Urinary bladder (tissue), 4 donors: ENCODE measurements around the gene RSRP1. TPM values are rescaled to one million over a fixed set of nuclear protein-coding genes. Genes with fewer than 3 reads are reported as not detected.
A peak's percentile ranks its signal among the peaks of the same experiment; 100 is the strongest.
"Not testable (repeated sequence)": the region's sequence is repeated elsewhere in the genome, so short reads cannot be mapped to it uniquely, and the experiment has no call there.

ENCODE experiments used
- DNase-seq: peaks from one replicate; pipeline ENCODE4 v3.0.0-alpha.2; 2015; ENCODE audit errors: extremely low spot score
- H3K27ac ChIP-seq: one replicate; pipeline ENCODE4 v1.5.1; 2013; ENCODE audit warnings: low read depth, mild to moderate bottlenecking, moderate library complexity
- H3K36me3 ChIP-seq: one replicate; pipeline ENCODE4 v1.6.1; 2013; ENCODE audit warnings: mild to moderate bottlenecking, moderate library complexity; ENCODE audit not compliant: insufficient read depth
- H3K4me1 ChIP-seq: one replicate; pipeline ENCODE4 v1.6.1; 2013; ENCODE audit warnings: mild to moderate bottlenecking, moderate library complexity; ENCODE audit not compliant: insufficient read depth
- H3K4me3 ChIP-seq: one replicate; pipeline ENCODE4 v1.5.1; 2013; ENCODE audit warnings: low read depth, low read length
- WGBS: extraction: QIAGEN DNeasy Blood & Tissue Kit; methylation state at CpG from one replicate; pipeline ENCODE4 v1.1.7; 2013; 5-methylcytosine and 5-hydroxymethylcytosine counted together
- polyA plus RNA-seq: library from polyadenylated mRNA; stranded (reverse); fragments of 200-250 nt; gene quantifications from one replicate; pipeline ENCODE4 v1.2.3, GENCODE V29; 2013
- total RNA-seq: library from RNA; depleted of rRNA; stranded (reverse); fragments of >200 nt; gene quantifications from one replicate; pipeline ENCODE4 v1.2.3, GENCODE V29; 2014
- donor health status: healthy with polysubstance abuse.
- donor health status: healthy.

RSRP1 gene
- total and polyA plus RNA-seq, 2 donors, result 69.6 to 126 TPM

DNA sequence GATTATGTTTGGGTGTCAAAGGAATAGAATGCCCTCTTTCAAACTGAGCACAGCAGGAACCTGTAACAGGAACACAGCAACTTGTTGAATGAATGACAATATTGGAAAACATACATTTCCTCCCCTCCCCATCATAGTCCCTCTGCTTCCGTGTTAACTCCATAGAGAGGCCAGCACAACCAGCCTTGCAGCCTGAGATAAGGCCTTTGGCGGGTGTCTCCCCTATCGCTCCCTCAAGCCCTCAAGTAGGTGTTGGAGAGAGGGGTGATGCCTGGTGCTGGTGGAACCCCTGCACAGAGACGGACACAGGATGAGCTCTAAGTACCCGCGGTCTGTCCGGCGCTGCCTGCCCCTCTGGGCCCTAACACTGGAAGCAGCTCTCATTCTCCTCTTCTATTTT, 25.0 kb upstream of the RSRP1 start, which contains the start of gene RHD:
TSS of gene RHD (plus strand) at position 272 of the 400 bp plus-strand sequence. CDS start at position 311, 39 bp downstream.
- H3K4me1 ChIP-seq, DNase-seq: not testable (repeated sequence)
- WGBS, result 75% methylated on average over 8 of the region's 8 CpGs

GRCh38 chr1:25268143-25268760, 21.0 kb upstream of the RSRP1 start:
- H3K4me3 ChIP-seq, result peak overlapping the region; percentile 0
- H3K4me1 ChIP-seq, DNase-seq, H3K36me3 ChIP-seq, H3K27ac ChIP-seq: not testable (repeated sequence)
- WGBS, result 40% methylated on average over 14 of the region's 14 CpGs

More for the DNA sequence above, 25.0 kb upstream of the RSRP1 start, which contains the start of gene RHD:
- not testable (repeated sequence) for H3K27ac ChIP-seq, H3K36me3 ChIP-seq, H3K4me3 ChIP-seq

DNA sequence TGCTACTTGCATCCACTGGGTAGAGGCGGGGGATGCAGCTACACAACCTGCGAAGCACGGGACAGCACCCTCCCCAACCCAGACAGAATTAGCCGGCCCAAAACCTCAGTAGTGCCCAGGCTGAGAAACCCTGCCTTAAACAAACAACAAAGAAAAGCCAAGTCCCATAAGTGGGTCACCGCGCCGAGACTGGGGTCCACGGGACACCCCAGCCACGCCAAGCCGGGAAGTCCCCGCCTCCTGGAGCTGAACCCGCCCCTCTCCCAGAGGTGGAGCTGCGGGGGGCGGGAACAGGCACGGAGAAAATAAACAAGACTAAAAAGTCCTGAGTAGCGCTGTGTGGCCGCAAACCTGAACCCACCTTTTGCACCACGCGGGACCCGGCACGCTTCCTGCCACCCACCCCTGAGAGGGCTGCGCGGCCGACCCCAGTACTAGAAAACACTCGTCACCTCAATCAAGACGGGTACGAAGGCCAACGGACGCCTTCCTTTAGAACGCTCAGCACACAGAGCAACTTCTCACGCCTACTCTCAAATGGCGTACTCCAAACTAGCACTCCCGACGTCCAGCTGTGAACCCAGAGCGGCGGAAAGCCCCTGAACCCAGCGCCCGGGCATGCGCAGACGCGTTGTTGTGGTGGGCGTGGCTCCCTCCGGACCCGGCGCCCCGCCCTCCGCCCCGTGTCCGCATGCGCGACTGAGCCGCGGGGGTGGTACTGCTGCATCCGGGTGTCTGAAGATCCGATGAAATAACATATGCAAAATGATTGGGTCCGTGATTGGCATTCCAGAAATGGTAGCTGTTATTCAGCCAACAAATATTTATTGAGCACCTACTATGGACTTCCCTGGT, 20.3 kb upstream of the RSRP1 start:
- WGBS, result under 1% methylated on average over 40 of the region's 56 CpGs
- H3K4me1 ChIP-seq, H3K36me3 ChIP-seq, DNase-seq: not testable (repeated sequence)
- Histone ChIP-seq H3K4me3 (peak overlapping the region; percentile 0), H3K27ac (peak overlapping the region; percentile 59)

GRCh38 chr1:25266554-25267287, 19.5 kb upstream of the RSRP1 start:
- peak overlapping the region; percentile 31 for H3K4me3 ChIP-seq
- not testable (repeated sequence) for H3K27ac ChIP-seq, DNase-seq, H3K4me1 ChIP-seq, H3K36me3 ChIP-seq
- under 1% methylated on average over 25 of the region's 45 CpGs for WGBS

DNA sequence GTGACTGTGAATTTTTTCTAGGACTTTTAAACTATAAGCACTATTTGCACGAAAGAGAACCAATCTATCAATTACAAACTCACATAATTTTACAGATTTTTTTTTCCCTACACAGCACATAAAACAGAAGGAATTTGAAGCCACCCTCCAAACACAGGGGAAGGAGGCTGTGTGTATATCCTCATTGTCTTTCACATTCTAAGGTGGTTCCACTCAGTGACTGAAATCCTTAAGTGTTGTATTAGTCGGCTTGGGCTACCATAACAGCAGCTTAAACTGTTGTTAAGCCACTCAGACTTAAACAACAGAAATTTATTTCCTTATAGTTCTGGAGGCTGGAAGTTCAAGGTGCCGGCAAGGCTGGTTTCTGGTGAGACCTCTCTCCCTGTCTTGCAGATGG, 13.1 kb upstream of the RSRP1 start:
- 88% methylated on average over 3 of the region's 3 CpGs for WGBS
- H3K36me3 ChIP-seq, H3K27ac ChIP-seq, DNase-seq, H3K4me1 ChIP-seq, H3K4me3 ChIP-seq: not testable (repeated sequence)

DNA sequence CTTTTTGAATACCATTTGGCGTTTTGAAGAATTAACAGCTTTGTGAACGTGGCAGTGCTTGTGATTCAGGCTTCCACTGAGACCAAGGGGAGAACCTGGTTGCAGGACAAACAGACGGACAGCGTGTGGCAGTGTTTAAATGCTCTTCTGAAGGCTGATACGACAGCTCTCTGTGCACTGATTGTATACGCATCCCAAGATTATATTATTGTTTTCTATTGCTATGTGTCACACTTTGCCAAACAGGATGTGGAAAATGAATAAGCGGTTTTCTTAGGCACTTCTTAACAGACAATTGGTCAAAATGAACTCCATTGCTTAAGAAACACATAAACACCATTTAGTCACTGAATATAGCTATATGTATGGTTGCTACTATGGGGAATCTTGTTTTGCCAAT, 12.6 kb upstream of the RSRP1 start:
- H3K27ac ChIP-seq, H3K4me3 ChIP-seq, H3K36me3 ChIP-seq, H3K4me1 ChIP-seq, DNase-seq: not testable (repeated sequence)
- WGBS, result 65% methylated on average over 7 of the region's 7 CpGs

DNA sequence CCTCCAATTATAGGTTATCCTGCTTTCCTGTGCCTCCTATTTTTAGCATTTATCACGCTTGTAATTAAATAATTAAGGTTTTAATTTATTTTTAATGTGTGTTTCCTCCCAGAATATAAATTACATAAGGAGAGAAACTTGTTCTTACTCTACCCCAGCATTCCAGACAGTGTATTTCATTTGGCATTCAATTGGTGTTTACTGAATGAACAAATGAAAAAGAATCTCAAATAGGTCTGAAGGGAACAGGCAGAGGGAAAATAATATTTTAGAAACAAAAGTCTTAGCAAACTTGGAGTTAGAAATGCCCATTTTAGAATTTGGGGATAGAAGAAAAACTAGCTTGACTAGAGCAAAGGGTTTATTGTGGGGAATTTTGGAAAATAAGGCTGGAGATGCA, 9.9 kb upstream of the RSRP1 start:
- H3K4me3 ChIP-seq, result no peak overlapping the region
- H3K27ac ChIP-seq, result no peak overlapping the region
- WGBS, result 62% methylated on average over 1 of the region's 1 CpG

GRCh38 chr1:25256578-25256965, 9.3 kb upstream of the RSRP1 start:
- DNase-seq, result no peak
- Histone ChIP-seq H3K27ac (no peak overlapping the region), H3K4me1 (no peaks in the 10 kb centered on the region), H3K4me3 (no peak overlapping the region), H3K36me3 (no peaks in the 10 kb centered on the region)
- whole genome bisulfite sequencing, result 91% methylated on average over 5 of the region's 5 CpGs

More for the DNA sequence above, 9.9 kb upstream of the RSRP1 start:
- DNase-seq, result no peak
- H3K4me1 ChIP-seq, result no peaks in the 10 kb centered on the region
- H3K36me3 ChIP-seq, result no peaks in the 10 kb centered on the region

DNA sequence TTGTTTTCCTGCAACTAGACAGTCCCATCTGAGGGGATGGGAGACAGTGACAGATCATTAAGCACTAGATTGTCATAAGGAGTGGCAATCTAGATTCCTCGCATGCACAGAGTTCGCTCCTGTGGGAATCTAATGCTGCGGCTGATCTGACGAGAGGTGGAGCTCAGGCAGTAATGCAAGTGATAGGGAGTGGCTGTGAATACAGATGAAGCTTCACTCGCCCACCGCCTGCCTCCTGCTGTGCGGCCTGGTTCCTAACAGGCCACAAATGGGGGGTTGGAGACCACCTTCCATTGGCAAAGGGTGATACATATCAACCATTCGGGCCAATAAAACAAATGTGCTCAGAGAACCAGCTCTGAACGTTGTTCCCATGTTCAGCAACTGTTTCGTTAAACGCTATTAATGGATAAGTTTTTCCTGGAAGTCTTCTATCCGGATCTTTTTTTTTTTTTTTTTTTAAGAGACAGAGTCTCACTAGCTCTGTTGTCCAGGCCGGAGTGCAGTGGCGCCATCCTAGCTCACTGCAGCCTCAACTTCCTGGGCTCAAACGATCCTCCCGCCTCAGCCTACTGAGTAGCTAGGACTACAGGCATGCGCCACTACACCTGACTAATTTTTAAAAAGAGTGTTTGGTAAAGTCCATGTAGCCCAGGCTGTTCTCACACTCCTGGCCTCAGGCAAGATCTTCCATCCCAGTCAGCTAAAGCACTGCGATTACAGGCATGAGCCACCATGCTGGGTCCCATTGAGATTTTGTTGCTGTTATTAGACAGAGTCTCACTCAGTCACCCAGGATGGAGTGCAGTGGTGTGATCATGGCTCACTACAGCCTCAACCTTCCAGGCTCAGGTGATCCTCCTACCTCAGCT, 8.7 kb upstream of the RSRP1 start:
- Histone ChIP-seq H3K27ac (no peak overlapping the region), H3K36me3 (no peaks in the 10 kb centered on the region), H3K4me3 (no peak overlapping the region), H3K4me1 (no peaks in the 10 kb centered on the region)
- no peak for DNase-seq
- WGBS, result 72% methylated on average over 18 of the region's 18 CpGs

- DNase-seq, result no peak
- no peak overlapping the region for H3K27ac ChIP-seq
Measured at GRCh38 chr1:25253911-25254310, 6.7 kb upstream of the RSRP1 start.

GRCh38 chr1:25247829-25248754, 838 bp upstream of the RSRP1 start:
- 21% methylated on average over 30 of the region's 30 CpGs for WGBS

More at GRCh38 chr1:25253911-25254310, 6.7 kb upstream of the RSRP1 start:
- Histone ChIP-seq H3K4me1 (no peaks in the 10 kb centered on the region), H3K36me3 (no peaks in the 10 kb centered on the region), H3K4me3 (no peak overlapping the region)
- WGBS, result 61% methylated on average over 2 of the region's 2 CpGs

DNA sequence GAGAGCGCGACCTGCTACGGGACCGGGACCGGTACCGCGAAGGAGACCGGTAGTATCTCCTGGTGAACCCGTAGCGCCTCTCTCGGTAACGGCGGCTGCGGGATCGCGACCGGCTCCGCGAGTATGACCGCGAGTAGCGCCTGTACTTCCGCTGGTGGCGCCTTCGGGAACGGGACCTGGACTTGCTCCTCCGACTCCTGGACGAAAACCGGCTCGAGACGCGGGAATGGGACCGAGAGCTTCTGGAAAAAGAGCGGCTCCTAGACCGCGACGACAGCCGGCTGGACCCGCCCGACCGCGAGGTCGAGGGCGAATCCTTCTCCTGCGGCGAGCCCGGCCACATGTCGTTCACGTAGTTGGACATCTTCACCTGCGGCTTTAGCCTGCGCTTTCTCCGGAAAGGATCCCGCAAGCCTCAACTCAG, 642 bp downstream of the RSRP1 start:
- peaks cover 4% of the 10 kb centered on the region for H3K36me3 ChIP-seq
- WGBS, result under 1% methylated on average over 53 of the region's 53 CpGs
- H3K27ac ChIP-seq, result peak overlapping the region; percentile 61
- H3K4me3 ChIP-seq, result peak overlapping the region; percentile 81
- peaks cover 2% of the 10 kb centered on the region for H3K4me1 ChIP-seq
- no peak for DNase-seq

More at GRCh38 chr1:25247829-25248754, 838 bp upstream of the RSRP1 start:
- H3K4me3 ChIP-seq, result peak overlapping the region; percentile 51
- H3K4me1 ChIP-seq, result peaks cover 2% of the 10 kb centered on the region
- H3K27ac ChIP-seq, result peak overlapping the region; percentile 70
- no peaks in the 10 kb centered on the region for H3K36me3 ChIP-seq
- no peak for DNase-seq
